Ishikawa (cell line): ENCODE data around the gene SLC7A7.

Source experiments
- CEBPB ChIP-seq: IDR thresholded peaks from 2 replicates; pipeline ENCODE4 v1.6.1; 2012
- CREB1 ChIP-seq: IDR thresholded peaks from 2 replicates; pipeline ENCODE4 v1.6.1; 2012; ENCODE audit warnings: low read depth
- EGR1 ChIP-seq: IDR thresholded peaks from 2 replicates; pipeline ENCODE4 v1.6.1; 2012
- EP300 ChIP-seq: IDR thresholded peaks from 2 replicates; pipeline ENCODE4 v1.6.1; 2012; ENCODE audit warnings: borderline replicate concordance
- FOXM1 ChIP-seq: IDR thresholded peaks from 2 replicates; pipeline ENCODE4 v1.6.1; 2012; ENCODE audit warnings: low read depth, borderline replicate concordance
- MAX ChIP-seq: IDR thresholded peaks from 2 replicates; pipeline ENCODE4 v1.6.1; 2012
- NFIC ChIP-seq: IDR thresholded peaks from 2 replicates; pipeline ENCODE4 v1.6.1; 2012
- RAD21 ChIP-seq: IDR thresholded peaks from 2 replicates; pipeline ENCODE4 v1.6.1; 2012; ENCODE audit warnings: low read depth
- TAF1 ChIP-seq: IDR thresholded peaks from 2 replicates; pipeline ENCODE4 v1.6.1; 2012; ENCODE audit warnings: low read depth, mild to moderate bottlenecking
- TCF12 ChIP-seq: IDR thresholded peaks from 2 replicates; pipeline ENCODE4 v1.6.1; 2012; ENCODE audit warnings: low read depth
- TEAD4 ChIP-seq: IDR thresholded peaks from 2 replicates; pipeline ENCODE4 v1.6.1; 2012
- YY1 ChIP-seq: IDR thresholded peaks from 2 replicates; pipeline ENCODE4 v1.6.1; 2012; ENCODE audit warnings: low read depth
- ZBTB7A ChIP-seq: IDR thresholded peaks from 2 replicates; pipeline ENCODE4 v1.6.1; 2012; ENCODE audit warnings: low read depth
- TF ChIP-seq, protein P1 (sequence below): IDR thresholded peaks from 2 replicates; pipeline ENCODE4 v1.6.1; 2012
- TF ChIP-seq, protein P2 (sequence below): IDR thresholded peaks from 2 replicates; pipeline ENCODE4 v1.6.1; 2012; ENCODE audit warnings: low read depth, mild to moderate bottlenecking

The SLC7A7 gene

DNA sequence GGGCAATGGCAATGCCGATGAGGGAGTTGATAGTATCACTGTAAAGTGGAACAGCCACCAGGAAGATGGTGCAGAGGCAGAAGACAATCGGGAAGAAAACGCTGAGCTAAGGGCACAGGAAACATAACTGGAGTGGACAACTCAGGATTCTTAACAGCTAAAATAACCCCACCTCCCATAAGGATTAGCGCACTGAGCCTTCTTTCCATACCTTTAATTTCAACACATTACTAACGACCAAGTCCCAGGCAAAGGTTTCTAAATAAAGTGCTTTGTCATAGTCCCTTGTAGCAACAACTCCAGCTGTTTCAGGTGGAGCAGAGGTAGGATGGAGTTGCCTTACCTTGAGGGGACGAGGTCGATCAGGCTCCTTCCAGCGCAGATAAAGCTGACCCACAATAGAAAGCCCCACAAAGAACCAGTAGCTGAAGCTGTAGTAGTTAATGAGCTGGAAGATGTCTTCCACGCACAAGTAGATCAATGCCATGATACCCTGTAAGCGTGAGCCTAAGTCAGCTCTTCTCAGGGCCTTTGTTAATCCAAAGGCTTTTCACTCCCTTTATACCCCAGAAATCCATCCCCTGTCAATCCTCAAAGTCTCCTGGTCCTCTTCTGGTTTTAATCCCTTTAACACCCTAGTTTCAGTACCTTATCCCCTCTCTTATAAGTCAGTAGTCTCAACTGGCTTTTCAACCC is 41.1 kb downstream of the SLC7A7 start:
- TF ChIP-seq EGR1 (no peak), YY1 (no peak), TAF1 (no peak), FOXM1 (no peak), CREB1 (no peak)
- TF ChIP-seq, protein P1, sequence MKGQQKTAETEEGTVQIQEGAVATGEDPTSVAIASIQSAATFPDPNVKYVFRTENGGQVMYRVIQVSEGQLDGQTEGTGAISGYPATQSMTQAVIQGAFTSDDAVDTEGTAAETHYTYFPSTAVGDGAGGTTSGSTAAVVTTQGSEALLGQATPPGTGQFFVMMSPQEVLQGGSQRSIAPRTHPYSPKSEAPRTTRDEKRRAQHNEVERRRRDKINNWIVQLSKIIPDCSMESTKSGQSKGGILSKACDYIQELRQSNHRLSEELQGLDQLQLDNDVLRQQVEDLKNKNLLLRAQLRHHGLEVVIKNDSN, result no peak

- TF ChIP-seq NFIC, result no peak
- TF ChIP-seq, protein P1, result no peak
- TF ChIP-seq EP300, result no peak
- TF ChIP-seq CEBPB, result no peak
- no peak for TF ChIP-seq TAF1
- TF ChIP-seq CREB1, result no peak
Observed at GRCh38 chr14:22773162-22774010, 41.8 kb downstream of the SLC7A7 start.

GRCh38 chr14:22772725-22773124 is 42.5 kb downstream of the SLC7A7 start:
- no peak for TF ChIP-seq TCF12
- TF ChIP-seq CEBPB, result no peak
- no peak for TF ChIP-seq TEAD4
- TF ChIP-seq, protein P2, sequence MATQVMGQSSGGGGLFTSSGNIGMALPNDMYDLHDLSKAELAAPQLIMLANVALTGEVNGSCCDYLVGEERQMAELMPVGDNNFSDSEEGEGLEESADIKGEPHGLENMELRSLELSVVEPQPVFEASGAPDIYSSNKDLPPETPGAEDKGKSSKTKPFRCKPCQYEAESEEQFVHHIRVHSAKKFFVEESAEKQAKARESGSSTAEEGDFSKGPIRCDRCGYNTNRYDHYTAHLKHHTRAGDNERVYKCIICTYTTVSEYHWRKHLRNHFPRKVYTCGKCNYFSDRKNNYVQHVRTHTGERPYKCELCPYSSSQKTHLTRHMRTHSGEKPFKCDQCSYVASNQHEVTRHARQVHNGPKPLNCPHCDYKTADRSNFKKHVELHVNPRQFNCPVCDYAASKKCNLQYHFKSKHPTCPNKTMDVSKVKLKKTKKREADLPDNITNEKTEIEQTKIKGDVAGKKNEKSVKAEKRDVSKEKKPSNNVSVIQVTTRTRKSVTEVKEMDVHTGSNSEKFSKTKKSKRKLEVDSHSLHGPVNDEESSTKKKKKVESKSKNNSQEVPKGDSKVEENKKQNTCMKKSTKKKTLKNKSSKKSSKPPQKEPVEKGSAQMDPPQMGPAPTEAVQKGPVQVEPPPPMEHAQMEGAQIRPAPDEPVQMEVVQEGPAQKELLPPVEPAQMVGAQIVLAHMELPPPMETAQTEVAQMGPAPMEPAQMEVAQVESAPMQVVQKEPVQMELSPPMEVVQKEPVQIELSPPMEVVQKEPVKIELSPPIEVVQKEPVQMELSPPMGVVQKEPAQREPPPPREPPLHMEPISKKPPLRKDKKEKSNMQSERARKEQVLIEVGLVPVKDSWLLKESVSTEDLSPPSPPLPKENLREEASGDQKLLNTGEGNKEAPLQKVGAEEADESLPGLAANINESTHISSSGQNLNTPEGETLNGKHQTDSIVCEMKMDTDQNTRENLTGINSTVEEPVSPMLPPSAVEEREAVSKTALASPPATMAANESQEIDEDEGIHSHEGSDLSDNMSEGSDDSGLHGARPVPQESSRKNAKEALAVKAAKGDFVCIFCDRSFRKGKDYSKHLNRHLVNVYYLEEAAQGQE, result no peak
- no peak for TF ChIP-seq TAF1
- TF ChIP-seq RAD21, result no peak
- TF ChIP-seq EP300, result no peak
- no peak for TF ChIP-seq FOXM1
- TF ChIP-seq NFIC, result no peak
- TF ChIP-seq EGR1, result no peak
- no peak for TF ChIP-seq YY1
- TF ChIP-seq ZBTB7A, result no peak
- TF ChIP-seq CREB1, result no peak

GRCh38 chr14:22770481-22771187 is 44.6 kb downstream of the SLC7A7 start:
- TF ChIP-seq EP300 (no peak), TCF12 (no peak), TEAD4 (no peak), NFIC (no peak), EGR1 (no peak)

GRCh38 chr14:22769369-22769768 is 45.9 kb downstream of the SLC7A7 start:
- TF ChIP-seq RAD21 (no peak), NFIC (no peak), MAX (no peak), FOXM1 (no peak), YY1 (no peak), ZBTB7A (no peak), TEAD4 (no peak)

DNA sequence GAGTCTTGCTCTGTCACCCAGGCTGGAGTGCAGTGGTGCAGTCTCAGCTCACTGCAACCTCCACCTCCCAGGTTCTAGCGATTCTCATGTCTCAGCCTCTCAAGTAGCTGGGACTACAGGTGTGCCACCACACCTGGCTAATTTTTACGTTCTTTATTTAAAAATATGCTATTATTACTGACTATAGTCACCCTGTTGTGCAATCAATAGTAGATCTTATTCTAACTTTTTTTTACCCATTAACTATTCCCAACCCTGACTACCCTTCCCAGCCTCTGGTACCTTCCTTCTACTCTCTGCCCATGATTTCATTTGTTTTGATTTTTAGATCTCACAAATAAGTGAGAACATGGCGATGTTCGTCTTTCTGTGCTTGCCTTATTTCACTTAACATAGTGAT is 46.3 kb downstream of the SLC7A7 start:
- TF ChIP-seq, protein P1, result no peak
- TF ChIP-seq TAF1, result no peak
- no peak for TF ChIP-seq CEBPB
- no peak for TF ChIP-seq TEAD4
- no peak for TF ChIP-seq CREB1
- no peak for TF ChIP-seq MAX
- no peak for TF ChIP-seq EGR1
- TF ChIP-seq NFIC, result no peak
- TF ChIP-seq YY1, result no peak
- no peak for TF ChIP-seq RAD21
- TF ChIP-seq TCF12, result no peak

DNA sequence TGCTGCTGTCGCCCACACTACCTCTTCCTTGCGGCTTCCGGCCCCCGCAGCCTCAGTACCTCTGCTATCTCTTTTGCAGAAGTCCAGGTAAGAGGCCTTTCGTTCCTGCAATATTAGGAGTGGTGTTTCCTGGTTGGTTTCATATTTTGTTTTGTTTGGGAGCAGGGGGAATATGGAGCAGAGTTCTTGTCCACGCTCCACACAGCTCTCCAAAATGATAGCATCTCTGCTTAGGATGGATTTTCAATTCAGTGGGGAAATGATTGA is 48.0 kb downstream of the SLC7A7 start:
- no peak for TF ChIP-seq YY1
- TF ChIP-seq ZBTB7A, result no peak
- no peak for TF ChIP-seq EP300
